ENCODE data around the gene MEG3. TPM values are rescaled to one million over a fixed set of nuclear protein-coding genes. Genes with fewer than 3 reads are reported as not detected.

MEG3 gene
- total and polyA plus RNA-seq, 2 donors (not counting 3 experiments of a cell fraction or from before 2014, with no cell fraction given) = 378 to 508 TPM

DNA sequence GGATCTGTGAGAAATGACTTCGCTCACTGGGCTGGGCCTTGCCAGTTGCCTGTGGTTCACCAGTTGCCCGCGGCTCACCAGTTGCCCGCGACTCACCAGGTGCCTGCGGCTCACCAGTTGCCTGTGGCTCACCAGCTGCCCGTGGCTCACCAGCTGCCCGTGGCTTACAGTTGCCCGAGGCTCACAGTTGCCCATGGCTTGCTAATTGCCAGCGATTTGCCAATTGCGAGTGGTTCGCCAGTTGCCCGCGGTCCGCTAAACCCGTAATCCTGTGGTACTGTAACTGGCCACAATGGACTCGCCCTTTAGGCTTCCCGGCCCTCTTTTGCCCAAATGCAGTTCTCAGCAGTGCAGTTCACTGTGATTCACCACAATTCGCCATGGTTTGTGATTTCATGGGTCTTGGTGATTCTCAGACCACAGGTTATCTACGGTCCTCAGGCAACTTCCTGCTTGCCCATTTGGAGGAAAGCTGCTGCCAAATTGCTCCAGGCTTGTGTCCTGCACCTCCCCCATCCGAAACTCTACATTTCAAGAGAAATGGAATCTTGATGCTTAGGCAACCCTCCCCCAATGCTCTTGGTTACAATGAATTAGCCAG, 15.0 kb upstream of the MEG3 start:
- dilution Hi-C loops (cut with MboI; ENCODE audit: extremely low pct_ligation_motif_present, low sequenced_read_pairs) (no loop called here), intact Hi-C loops (cut with micrococcal nuclease) (no loop called here)
- H3K27me3 ChIP-seq (ENCODE audit: control insufficient read depth in 2 of 2, insufficient read depth in 2 of 2, low read length in 2 of 2) = no peaks in the 10 kb centered on the region
- DNase-seq (ENCODE audit: low read depth, low spot score) (no peak), FAIRE-seq (no peak)
- no peaks in the 10 kb centered on the region for H3K9me1 ChIP-seq (replicated peaks; ENCODE audit: control insufficient read depth, extremely low read depth, insufficient read depth, low read length)
- H3K9ac ChIP-seq (replicated peaks; ENCODE audit: extremely low read depth, insufficient read depth, low read length) = no peak overlapping the region
- H3K4me3 ChIP-seq (replicated peaks in 1 of 3; ENCODE audit: insufficient read depth in 1 of 3, low read depth in 1 of 3, low read length in 3 of 3) = no peak overlapping the region
- TF ChIP-seq EZH2 (IDR thresholded peaks at IDR 0.05; ENCODE audit: borderline replicate concordance, low read depth, low read length, severe bottlenecking) = no peak
- TF ChIP-seq POLR2AphosphoS5 (IDR thresholded peaks at IDR 0.05; ENCODE audit: insufficient read depth, low read depth, low read length) = no peak
- TF ChIP-seq GATA2 (IDR thresholded peaks at IDR 0.05; ENCODE audit: insufficient read depth, insufficient read length, low read depth, low read length) = no peak
- TF ChIP-seq POLR2A (IDR thresholded peaks at IDR 0.05; ENCODE audit: low read depth, low read length) = no peak
- TF ChIP-seq, protein P1, sequence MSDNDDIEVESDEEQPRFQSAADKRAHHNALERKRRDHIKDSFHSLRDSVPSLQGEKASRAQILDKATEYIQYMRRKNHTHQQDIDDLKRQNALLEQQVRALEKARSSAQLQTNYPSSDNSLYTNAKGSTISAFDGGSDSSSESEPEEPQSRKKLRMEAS (IDR thresholded peaks at IDR 0.05; ENCODE audit: insufficient read depth, insufficient read length) = no peak
- TF ChIP-seq FOS (IDR thresholded peaks at IDR 0.05; ENCODE audit: borderline replicate concordance, insufficient read depth, low read length) = no peak
- TF ChIP-seq MYC (IDR thresholded peaks at IDR 0.05; ENCODE audit: low read depth, low read length) = no peak
- no peak for TF ChIP-seq JUN (IDR thresholded peaks at IDR 0.05; ENCODE audit: borderline replicate concordance, insufficient read depth, insufficient read length, low read depth)
- TF ChIP-seq, protein P2, sequence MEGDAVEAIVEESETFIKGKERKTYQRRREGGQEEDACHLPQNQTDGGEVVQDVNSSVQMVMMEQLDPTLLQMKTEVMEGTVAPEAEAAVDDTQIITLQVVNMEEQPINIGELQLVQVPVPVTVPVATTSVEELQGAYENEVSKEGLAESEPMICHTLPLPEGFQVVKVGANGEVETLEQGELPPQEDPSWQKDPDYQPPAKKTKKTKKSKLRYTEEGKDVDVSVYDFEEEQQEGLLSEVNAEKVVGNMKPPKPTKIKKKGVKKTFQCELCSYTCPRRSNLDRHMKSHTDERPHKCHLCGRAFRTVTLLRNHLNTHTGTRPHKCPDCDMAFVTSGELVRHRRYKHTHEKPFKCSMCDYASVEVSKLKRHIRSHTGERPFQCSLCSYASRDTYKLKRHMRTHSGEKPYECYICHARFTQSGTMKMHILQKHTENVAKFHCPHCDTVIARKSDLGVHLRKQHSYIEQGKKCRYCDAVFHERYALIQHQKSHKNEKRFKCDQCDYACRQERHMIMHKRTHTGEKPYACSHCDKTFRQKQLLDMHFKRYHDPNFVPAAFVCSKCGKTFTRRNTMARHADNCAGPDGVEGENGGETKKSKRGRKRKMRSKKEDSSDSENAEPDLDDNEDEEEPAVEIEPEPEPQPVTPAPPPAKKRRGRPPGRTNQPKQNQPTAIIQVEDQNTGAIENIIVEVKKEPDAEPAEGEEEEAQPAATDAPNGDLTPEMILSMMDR (IDR thresholded peaks at IDR 0.05; ENCODE audit: extremely low read depth in 1 of 2, insufficient read depth in 1 of 2, low read depth in 1 of 2, low read length in 2 of 2) = no peak
- ChIA-PET POLR2A (no interaction called here), CTCF (no interaction called here)
- no TSS peak for BruUV-seq (replicated peaks)
- no peaks in the 10 kb centered on the region for H3K9me3 ChIP-seq (replicated peaks; ENCODE audit: control insufficient read depth, insufficient read depth, low read length)
- no peaks in the 10 kb centered on the region for H3K79me2 ChIP-seq (ENCODE audit: control insufficient read depth, insufficient read depth, low read length)
- H3K27ac ChIP-seq (ENCODE audit: insufficient read depth, low read depth, low read length) = no peak overlapping the region
- H2AFZ ChIP-seq (ENCODE audit: low read depth, low read length) = no peak overlapping the region
- H3K36me3 ChIP-seq (ENCODE audit: control insufficient read depth in 2 of 2, extremely low read depth in 1 of 2, insufficient read depth in 2 of 2, low read length in 2 of 2) = no peaks in the 10 kb centered on the region
- H4K20me1 ChIP-seq (replicated peaks; ENCODE audit: control insufficient read depth, extremely low read depth, insufficient read depth, low read length) = no peaks in the 10 kb centered on the region
- no peak overlapping the region for H3K4me2 ChIP-seq (ENCODE audit: insufficient read depth, low read length)
- peaks cover 4% of the 10 kb centered on the region for H3K4me1 ChIP-seq (ENCODE audit: control insufficient read depth, extremely low read depth, insufficient read depth, low read length)
